Left lung (tissue), 10 donors: Measurements from ENCODE around the gene PLEKHG5. TPM values are rescaled to one million over a fixed set of nuclear protein-coding genes. Genes with fewer than 3 reads are reported as not detected.

Source experiments
- ATAC-seq: fragments of 200-7000 bp; cut with Tn5 transposase; one replicate; pipeline ENCODE4 v1.9.1; 2020; ENCODE audit warnings: moderate library complexity
- DNase-seq, 4 donors: peaks; one replicate each; pipeline ENCODE4 v3.0.0-alpha.2; 2013 to 2020
- H3K27ac ChIP-seq, 2 donors: fragments of 200-600 bp; sonication (generic) in 1 of 2; one replicate each; pipeline versions ENCODE4 v1.5.0 to v1.8.0; 2020 to 2021
- H3K27me3 ChIP-seq, 2 donors: fragments of 200-600 bp; sonication (generic) in 1 of 2; one replicate each; pipeline versions ENCODE4 v1.5.0 to v1.8.0; 2020 to 2021
- H3K36me3 ChIP-seq, 2 donors: fragments of 200-600 bp; sonication (generic) in 1 of 2; one replicate each; pipeline versions ENCODE4 v1.5.0 to v1.8.0; 2020 to 2021
- H3K4me1 ChIP-seq, 2 donors: fragments of 200-600 bp; one replicate each; pipeline ENCODE4 v1.8.0; 2021
- H3K4me3 ChIP-seq, 2 donors: fragments of 200-600 bp; sonication (generic) in 1 of 2; one replicate each; pipeline versions ENCODE4 v1.5.0 to v1.8.0; 2020 to 2021; ENCODE audit warnings: mild to moderate bottlenecking in 1 of 2
- H3K9me3 ChIP-seq, 2 donors: fragments of 200-600 bp; sonication (generic) in 1 of 2; one replicate each; pipeline versions ENCODE4 v1.5.0 to v1.8.0; 2020 to 2021
- intact Hi-C, 2 donors: fragments of 100-400 bp; cut with DNase I; formaldehyde crosslinking; loops; one replicate each; pipeline versions ENCODE4 v1.11.2 to v1.14.2; 2022
- polyA plus RNA-seq, 6 donors: library from polyadenylated mRNA; unstranded; fragments of 120-200 nt; gene quantifications; one replicate each; pipeline ENCODE4 v1.2.1, GENCODE V29; 2013; ENCODE audit not compliant: insufficient read length in 6 of 6
- total RNA-seq, 2 donors: library from RNA; stranded (reverse); fragmentation: NEBNext Ultra II Directional; extraction: Animal tissue kit (Norgen Biotek cat#: 25700); gene quantifications; one replicate each; pipeline ENCODE4 v1.2.1, GENCODE V29; 2021
- TF ChIP-seq, protein P1 (sequence below), 2 donors: fragments of 200-600 bp; sonication (generic) in 1 of 2; IDR thresholded peaks; one replicate each; pipeline versions ENCODE4 v1.5.0 to v1.8.0; 2021; ENCODE audit warnings: antibody characterized with exemption in 2 of 2
- donor health status: DM: no; HTN: yes; CAD: no.
- donor health status: DM: no; HTN: no; CAD: no.

PLEKHG5 gene
- total and polyA plus RNA-seq, 8 donors: 6.3 to 35.7 (median 28.8) TPM

DNA sequence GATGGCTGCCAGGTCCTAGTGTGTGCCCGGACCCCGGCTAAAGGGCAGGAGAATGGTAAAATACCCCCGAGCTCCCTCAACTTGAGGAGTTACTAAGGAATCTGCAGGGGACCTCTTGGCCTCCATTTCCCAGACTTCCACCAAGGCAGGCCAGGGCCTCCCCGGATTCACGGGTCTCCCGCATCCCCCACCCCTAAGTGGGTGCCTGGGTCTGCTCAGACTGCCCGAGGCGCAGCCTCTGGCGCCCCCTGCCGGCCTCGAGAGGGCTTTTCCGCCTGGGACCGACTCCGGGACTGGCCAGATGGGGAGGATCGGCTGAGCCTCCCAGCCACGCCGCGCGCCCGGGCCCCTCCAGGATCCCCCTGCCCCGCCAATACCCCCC lies 1.7 kb downstream of the PLEKHG5 start:
- H3K4me1 ChIP-seq: peaks cover 11 to 30% of the 10 kb centered on the region in 2 donors
- H3K27me3 ChIP-seq: peaks cover 4 to 55% of the 10 kb centered on the region in 2 donors
- no peak overlapping the region for H3K27ac ChIP-seq
- DNase-seq (peak; percentile 47 to 93 (median 76)), ATAC-seq (peak; percentile 83)
- H3K9me3 ChIP-seq: no peaks in the 10 kb centered on the region
- no peaks in the 10 kb centered on the region for H3K36me3 ChIP-seq
- H3K4me3 ChIP-seq: peak overlapping the region; percentile 50
- TF ChIP-seq, protein P1, sequence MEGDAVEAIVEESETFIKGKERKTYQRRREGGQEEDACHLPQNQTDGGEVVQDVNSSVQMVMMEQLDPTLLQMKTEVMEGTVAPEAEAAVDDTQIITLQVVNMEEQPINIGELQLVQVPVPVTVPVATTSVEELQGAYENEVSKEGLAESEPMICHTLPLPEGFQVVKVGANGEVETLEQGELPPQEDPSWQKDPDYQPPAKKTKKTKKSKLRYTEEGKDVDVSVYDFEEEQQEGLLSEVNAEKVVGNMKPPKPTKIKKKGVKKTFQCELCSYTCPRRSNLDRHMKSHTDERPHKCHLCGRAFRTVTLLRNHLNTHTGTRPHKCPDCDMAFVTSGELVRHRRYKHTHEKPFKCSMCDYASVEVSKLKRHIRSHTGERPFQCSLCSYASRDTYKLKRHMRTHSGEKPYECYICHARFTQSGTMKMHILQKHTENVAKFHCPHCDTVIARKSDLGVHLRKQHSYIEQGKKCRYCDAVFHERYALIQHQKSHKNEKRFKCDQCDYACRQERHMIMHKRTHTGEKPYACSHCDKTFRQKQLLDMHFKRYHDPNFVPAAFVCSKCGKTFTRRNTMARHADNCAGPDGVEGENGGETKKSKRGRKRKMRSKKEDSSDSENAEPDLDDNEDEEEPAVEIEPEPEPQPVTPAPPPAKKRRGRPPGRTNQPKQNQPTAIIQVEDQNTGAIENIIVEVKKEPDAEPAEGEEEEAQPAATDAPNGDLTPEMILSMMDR (IDR thresholded peaks at IDR 0.05): peak; percentile 93
- intact Hi-C loops: loop anchor here in 1 of 2 donors (10.0 kb wide), 1 partner anchor 145 kb away; no protein-coding TSS in a partner anchor

- ATAC-seq: no peak
- intact Hi-C loops: loop anchor here in 1 of 2 donors (10.0 kb wide), 1 partner anchor 145 kb away; no protein-coding TSS in a partner anchor
- no peak overlapping the region for H3K27ac ChIP-seq
- no peaks in the 10 kb centered on the region for H3K36me3 ChIP-seq
- peaks cover 4 to 59% of the 10 kb centered on the region in 2 donors for H3K27me3 ChIP-seq
- H3K4me1 ChIP-seq: peaks cover 11 to 30% of the 10 kb centered on the region in 2 donors
- TF ChIP-seq, protein P1 (IDR thresholded peaks at IDR 0.05): no peak
- no peaks in the 10 kb centered on the region for H3K9me3 ChIP-seq
- no peak for DNase-seq
- no peak overlapping the region for H3K4me3 ChIP-seq
These were observed 2.1 kb downstream of the PLEKHG5 start for GRCh38 chr1:6489383-6489765.

DNA sequence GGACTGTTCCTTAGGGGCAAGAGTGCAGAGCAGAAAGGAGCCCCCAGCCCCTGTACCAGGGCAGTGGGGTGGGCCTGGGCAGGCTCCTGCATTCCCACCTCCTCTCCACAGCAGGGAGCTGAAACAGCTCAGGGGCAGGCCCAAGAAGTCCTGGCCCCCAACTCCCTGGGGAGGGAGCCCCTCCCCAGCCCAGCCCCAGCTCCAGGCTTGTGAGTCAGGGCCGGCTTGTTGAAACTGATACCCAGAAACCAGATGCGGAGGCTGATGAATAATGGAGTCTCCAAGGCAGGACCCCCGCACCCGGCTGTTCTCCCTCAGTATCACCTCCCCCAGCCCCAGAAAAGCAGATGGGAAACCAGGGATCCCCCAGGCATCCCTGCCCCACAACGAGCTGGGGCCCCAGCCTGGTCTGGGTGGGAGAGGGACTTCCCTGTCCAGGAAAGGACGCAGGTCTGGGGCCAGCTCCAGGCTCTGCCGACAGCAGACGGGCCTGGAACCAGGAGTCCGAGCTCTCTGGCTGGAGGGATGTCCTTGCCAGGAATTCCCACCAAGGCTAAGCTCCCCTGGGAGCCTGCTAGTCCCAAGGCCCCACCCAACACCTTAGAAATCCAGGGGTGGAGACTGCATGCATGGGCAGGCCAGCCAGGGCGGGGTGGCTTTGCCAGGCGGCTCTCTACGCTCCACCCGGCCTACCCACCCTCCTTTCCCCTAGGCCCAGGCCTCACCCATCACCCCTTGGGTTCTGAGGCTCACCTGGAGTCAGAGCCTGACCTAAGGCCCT lies 2.7 kb downstream of the PLEKHG5 start:
- TF ChIP-seq, protein P1 (IDR thresholded peaks at IDR 0.05): no peak
- peaks cover 11 to 30% of the 10 kb centered on the region in 2 donors for H3K4me1 ChIP-seq

GRCh38 chr1:6487804-6488484 lies 3.5 kb downstream of the PLEKHG5 start:
- H3K36me3 ChIP-seq: no peaks in the 10 kb centered on the region
- intact Hi-C loops: loop anchor here in 1 of 2 donors (10.0 kb wide), 1 partner anchor 147 kb away; no protein-coding TSS in a partner anchor
- DNase-seq: no peak
- no peak overlapping the region for H3K27ac ChIP-seq
- H3K27me3 ChIP-seq: peaks cover 4 to 73% of the 10 kb centered on the region in 2 donors
- H3K4me1 ChIP-seq: peaks cover 11 to 30% of the 10 kb centered on the region in 2 donors
- H3K9me3 ChIP-seq: no peaks in the 10 kb centered on the region
- no peak for ATAC-seq
- no peak overlapping the region for H3K4me3 ChIP-seq
- TF ChIP-seq, protein P1 (IDR thresholded peaks at IDR 0.05): no peak

More for the DNA sequence above, 2.7 kb downstream of the PLEKHG5 start:
- intact Hi-C loops: loop anchor here in 1 of 2 donors (10.0 kb wide), 1 partner anchor 146 kb away; no protein-coding TSS in a partner anchor
- H3K27me3 ChIP-seq: peaks cover 4 to 65% of the 10 kb centered on the region in 2 donors
- ATAC-seq (no peak), DNase-seq (no peak)
- no peak overlapping the region for H3K4me3 ChIP-seq
- H3K36me3 ChIP-seq: no peaks in the 10 kb centered on the region
- no peak overlapping the region for H3K27ac ChIP-seq
- H3K9me3 ChIP-seq: no peaks in the 10 kb centered on the region
